T1000 (cell line): ENCODE measurements around the gene DHPS.

Source experiments
- DNase-seq: peaks from one replicate; lab custom pipeline; 2025; ENCODE audit warnings: mixed read lengths; lab: John Stamatoyannopoulos, UW

Gene DHPS

GRCh38 chr19:12675399-12675798 is 6.3 kb downstream of the DHPS start:
- DNase-seq = no peak

- no peak for DNase-seq
Measured at GRCh38 chr19:12672744-12673143, 8.9 kb downstream of the DHPS start.

GRCh38 chr19:12670159-12670928 is 11.3 kb downstream of the DHPS start:
- no peak for DNase-seq

GRCh38 chr19:12669270-12670158 is 12.2 kb downstream of the DHPS start:
- peak; percentile 72 for DNase-seq

- peak; percentile 42 for DNase-seq
Measured at GRCh38 chr19:12668932-12669269, 12.8 kb downstream of the DHPS start.

- no peak for DNase-seq
Measured at GRCh38 chr19:12668346-12668745, 13.3 kb downstream of the DHPS start.

- no peak for DNase-seq
Measured at GRCh38 chr19:12667731-12668302, 13.9 kb downstream of the DHPS start.

GRCh38 chr19:12666265-12667048 is 15.2 kb downstream of the DHPS start, which contains the start of the genes MAN2B1 and WDR83:
Gene MAN2B1, minus strand, starts transcription at chr19:12666742. Its CDS starts 41 bp downstream, at chr19:12666701.
Gene WDR83, plus strand, starts transcription at chr19:12666807. Its CDS starts 2,984 bp downstream, at chr19:12669791.
- peak; percentile 66 for DNase-seq

GRCh38 chr19:12665671-12666264 is 15.9 kb downstream of the DHPS start:
- no peak for DNase-seq

- DNase-seq = no peak
Measured at GRCh38 chr19:12665281-12665573, 16.5 kb downstream of the DHPS start.

GRCh38 chr19:12664406-12665280 is 17.0 kb downstream of the DHPS start:
- no peak for DNase-seq

GRCh38 chr19:12660980-12661379 is 20.7 kb downstream of the DHPS start:
- no peak for DNase-seq

GRCh38 chr19:12657966-12658365 is 23.7 kb downstream of the DHPS start:
- no peak for DNase-seq

GRCh38 chr19:12656899-12657571 is 24.6 kb downstream of the DHPS start:
- DNase-seq = no peak

GRCh38 chr19:12655546-12655945 is 26.1 kb downstream of the DHPS start:
- DNase-seq = no peak

- no peak for DNase-seq
Measured at GRCh38 chr19:12652219-12652618, 29.5 kb downstream of the DHPS start.

- DNase-seq = no peak
Measured at GRCh38 chr19:12649941-12650340, 31.7 kb downstream of the DHPS start.

GRCh38 chr19:12648088-12648487 is 33.6 kb downstream of the DHPS start:
- DNase-seq = no peak

GRCh38 chr19:12647490-12648071 is 34.1 kb downstream of the DHPS start:
- no peak for DNase-seq

- DNase-seq = no peak
Measured at GRCh38 chr19:12647047-12647446, 34.6 kb downstream of the DHPS start.
